Urinary bladder (tissue), 4 donors: Measurements from ENCODE around the gene MIER2. TPM values are rescaled to one million over a fixed set of nuclear protein-coding genes. Genes with fewer than 3 reads are reported as not detected.
"Not testable (repeated sequence)": the region's sequence is repeated elsewhere in the genome, so short reads cannot be mapped to it uniquely, and the experiment has no call there.

Experiments used
- DNase-seq: peaks from one replicate; pipeline ENCODE4 v3.0.0-alpha.2; 2015; ENCODE audit errors: extremely low spot score
- H3K27ac ChIP-seq: one replicate; pipeline ENCODE4 v1.5.1; 2013; ENCODE audit warnings: low read depth, mild to moderate bottlenecking, moderate library complexity
- H3K36me3 ChIP-seq: one replicate; pipeline ENCODE4 v1.6.1; 2013; ENCODE audit warnings: mild to moderate bottlenecking, moderate library complexity; ENCODE audit not compliant: insufficient read depth
- H3K4me1 ChIP-seq: one replicate; pipeline ENCODE4 v1.6.1; 2013; ENCODE audit warnings: mild to moderate bottlenecking, moderate library complexity; ENCODE audit not compliant: insufficient read depth
- H3K4me3 ChIP-seq: one replicate; pipeline ENCODE4 v1.5.1; 2013; ENCODE audit warnings: low read depth, low read length
- WGBS: extraction: QIAGEN DNeasy Blood & Tissue Kit; methylation state at CpG from one replicate; pipeline ENCODE4 v1.1.7; 2013; 5-methylcytosine and 5-hydroxymethylcytosine counted together
- polyA plus RNA-seq: library from polyadenylated mRNA; stranded (reverse); fragments of 200-250 nt; gene quantifications from one replicate; pipeline ENCODE4 v1.2.3, GENCODE V29; 2013
- total RNA-seq: library from RNA; depleted of rRNA; stranded (reverse); fragments of >200 nt; gene quantifications from one replicate; pipeline ENCODE4 v1.2.3, GENCODE V29; 2014
- donor health status: healthy with polysubstance abuse.
- donor health status: healthy.

The MIER2 gene
- total and polyA plus RNA-seq, 2 donors = 16.0 to 30.4 TPM

- no peaks in the 10 kb centered on the region for H3K4me1 ChIP-seq
- DNase-seq = no peak
- no peak overlapping the region for H3K4me3 ChIP-seq
- H3K27ac ChIP-seq = no peak overlapping the region
- WGBS = 80% methylated on average over 11 of the region's 11 CpGs
- H3K36me3 ChIP-seq = no peaks in the 10 kb centered on the region
These were observed 18.1 kb upstream of the MIER2 start for GRCh38 chr19:362683-363082.

DNA sequence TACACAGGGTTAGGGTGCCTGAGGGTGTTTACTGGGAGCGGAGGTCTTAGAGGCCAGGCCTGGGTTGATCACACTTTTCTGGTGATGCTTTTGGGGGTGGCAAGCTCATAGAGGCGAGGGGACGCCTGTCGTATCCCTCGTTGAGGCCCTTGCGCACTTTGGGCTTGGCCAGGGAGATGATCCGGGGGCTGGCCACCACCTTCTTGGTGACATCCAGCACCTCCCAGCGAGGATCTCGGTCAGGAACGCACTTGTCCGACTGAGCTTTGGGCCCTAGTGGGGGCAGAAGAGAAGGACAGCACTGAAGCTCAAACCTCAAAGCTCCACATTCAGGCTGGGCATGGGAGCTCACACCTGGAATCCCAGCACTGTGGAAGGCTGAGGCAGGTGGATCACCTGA, 17.6 kb upstream of the MIER2 start:
- no peaks in the 10 kb centered on the region for H3K36me3 ChIP-seq
- WGBS = 90% methylated on average over 11 of the region's 11 CpGs
- H3K27ac ChIP-seq = no peak overlapping the region
- H3K4me3 ChIP-seq = no peak overlapping the region
- H3K4me1 ChIP-seq = no peaks in the 10 kb centered on the region
- no peak for DNase-seq

- no peak for DNase-seq
- WGBS = 88% methylated on average over 2 of the region's 2 CpGs
- Histone ChIP-seq H3K27ac (no peak overlapping the region), H3K36me3 (no peaks in the 10 kb centered on the region), H3K4me3 (no peak overlapping the region), H3K4me1 (no peaks in the 10 kb centered on the region)
These were observed 15.0 kb upstream of the MIER2 start for GRCh38 chr19:359653-359925.

DNA sequence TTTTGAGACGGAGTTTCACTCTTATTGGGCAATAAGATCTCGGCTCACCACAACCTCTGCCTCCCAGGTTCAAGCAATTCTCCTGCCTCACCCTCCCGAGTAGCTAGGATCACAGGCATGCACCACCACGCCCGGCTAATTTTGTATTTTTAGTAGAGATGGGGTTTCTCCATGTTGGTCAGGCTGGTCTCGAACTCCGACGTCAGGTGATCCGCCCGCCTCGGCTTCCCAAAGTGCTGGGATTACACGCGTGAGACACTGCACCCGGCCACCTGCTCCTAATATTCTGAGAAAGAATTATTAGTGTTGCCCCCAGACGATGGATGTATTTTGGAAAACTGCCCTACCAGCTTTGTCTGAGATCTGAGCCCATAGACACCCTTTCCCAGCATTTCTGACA, 10.9 kb upstream of the MIER2 start:
- H3K4me3 ChIP-seq, DNase-seq, H3K4me1 ChIP-seq, H3K36me3 ChIP-seq, H3K27ac ChIP-seq: not testable (repeated sequence)
- WGBS = 92% methylated on average over 15 of the region's 15 CpGs

- no peak for DNase-seq
- Histone ChIP-seq H3K4me3 (no peak overlapping the region), H3K36me3 (no peaks in the 10 kb centered on the region), H3K4me1 (no peaks in the 10 kb centered on the region), H3K27ac (no peak overlapping the region)
- WGBS = 82% methylated on average over 4 of the region's 4 CpGs
These were observed 10.5 kb upstream of the MIER2 start for GRCh38 chr19:355134-355533.

- Histone ChIP-seq H3K4me3 (no peak overlapping the region), H3K27ac (no peak overlapping the region), H3K4me1 (no peaks in the 10 kb centered on the region), H3K36me3 (no peaks in the 10 kb centered on the region)
- WGBS = 71% methylated on average over 19 of the region's 19 CpGs
- DNase-seq = no peak
These were observed 7.5 kb upstream of the MIER2 start for GRCh38 chr19:351976-352625.

GRCh38 chr19:347946-348861, 3.6 kb upstream of the MIER2 start:
- WGBS = 66% methylated on average over 26 of the region's 26 CpGs
- no peak for DNase-seq
- Histone ChIP-seq H3K36me3 (no peaks in the 10 kb centered on the region), H3K4me3 (no peak overlapping the region), H3K27ac (no peak overlapping the region), H3K4me1 (no peaks in the 10 kb centered on the region)

- no peak overlapping the region for H3K27ac ChIP-seq
- no peak overlapping the region for H3K4me3 ChIP-seq
- no peaks in the 10 kb centered on the region for H3K4me1 ChIP-seq
- no peak for DNase-seq
- H3K36me3 ChIP-seq = no peaks in the 10 kb centered on the region
- WGBS = 56% methylated on average over 23 of the region's 23 CpGs
These were observed 804 bp upstream of the MIER2 start for GRCh38 chr19:345320-345879.

- H3K27ac ChIP-seq = no peak overlapping the region
These were observed 513 bp downstream of the MIER2 start for GRCh38 chr19:343941-344624.

DNA sequence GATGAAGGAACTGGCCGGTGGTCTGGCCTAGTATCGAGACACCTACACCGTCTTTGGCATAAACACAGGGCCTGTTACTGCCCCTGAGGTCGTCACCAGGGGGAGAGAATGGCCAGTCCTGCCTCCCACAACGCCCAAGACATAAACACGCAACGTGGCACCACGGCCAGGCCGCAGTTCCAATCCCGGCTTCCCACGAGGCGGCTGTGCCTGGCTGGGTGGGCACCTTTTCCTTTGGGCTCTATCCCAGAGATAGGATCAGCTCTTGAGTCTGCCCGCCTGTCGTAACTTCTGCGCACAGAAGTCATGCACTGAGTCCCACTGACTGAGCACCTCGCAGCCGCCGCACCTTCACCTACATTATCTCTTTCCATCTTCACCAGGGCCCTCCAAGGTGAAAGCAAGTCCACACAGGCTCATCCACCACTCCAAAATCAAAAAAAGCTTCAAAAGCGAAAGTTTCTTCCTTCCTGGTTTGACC, 1.1 kb downstream of the MIER2 start:
- H3K27ac ChIP-seq = no peak overlapping the region
- no peak for DNase-seq
- 22% methylated on average over 19 of the region's 19 CpGs for WGBS

More at GRCh38 chr19:343941-344624, 513 bp downstream of the MIER2 start:
- Histone ChIP-seq H3K36me3 (no peaks in the 10 kb centered on the region), H3K4me3 (peak overlapping the region; percentile 94), H3K4me1 (no peaks in the 10 kb centered on the region)
- no peak for DNase-seq
- WGBS = under 1% methylated on average over 63 of the region's 70 CpGs

GRCh38 chr19:342801-343421, 1.7 kb downstream of the MIER2 start:
- WGBS = 37% methylated on average over 14 of the region's 14 CpGs
- Histone ChIP-seq H3K36me3 (no peaks in the 10 kb centered on the region), H3K4me1 (no peaks in the 10 kb centered on the region), H3K27ac (no peak overlapping the region), H3K4me3 (peak overlapping the region; percentile 94)
- no peak for DNase-seq

More for the DNA sequence above, 1.1 kb downstream of the MIER2 start:
- Histone ChIP-seq H3K4me1 (no peaks in the 10 kb centered on the region), H3K4me3 (peak overlapping the region; percentile 94), H3K36me3 (no peaks in the 10 kb centered on the region)

DNA sequence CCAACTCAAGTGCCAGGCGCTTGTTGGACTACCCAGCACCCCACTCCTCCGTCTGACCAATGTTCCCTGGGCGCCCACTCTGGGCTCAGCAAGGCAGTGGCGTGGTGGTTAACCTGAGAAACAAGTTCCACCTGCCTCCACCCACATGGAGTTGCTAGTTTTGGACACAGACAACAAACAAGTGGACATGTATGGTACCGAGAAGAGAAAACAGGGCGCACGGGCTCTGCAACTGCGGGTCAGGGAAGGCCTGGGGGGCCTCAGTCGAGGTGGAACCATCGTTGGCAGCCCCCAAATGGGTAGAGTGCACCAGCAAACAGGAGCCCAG, 2.5 kb downstream of the MIER2 start:
- H3K4me3 ChIP-seq = no peak overlapping the region
- 87% methylated on average over 10 of the region's 10 CpGs for WGBS
- no peak for DNase-seq
- H3K4me1 ChIP-seq = no peaks in the 10 kb centered on the region
- H3K27ac ChIP-seq = no peak overlapping the region
- H3K36me3 ChIP-seq = no peaks in the 10 kb centered on the region

DNA sequence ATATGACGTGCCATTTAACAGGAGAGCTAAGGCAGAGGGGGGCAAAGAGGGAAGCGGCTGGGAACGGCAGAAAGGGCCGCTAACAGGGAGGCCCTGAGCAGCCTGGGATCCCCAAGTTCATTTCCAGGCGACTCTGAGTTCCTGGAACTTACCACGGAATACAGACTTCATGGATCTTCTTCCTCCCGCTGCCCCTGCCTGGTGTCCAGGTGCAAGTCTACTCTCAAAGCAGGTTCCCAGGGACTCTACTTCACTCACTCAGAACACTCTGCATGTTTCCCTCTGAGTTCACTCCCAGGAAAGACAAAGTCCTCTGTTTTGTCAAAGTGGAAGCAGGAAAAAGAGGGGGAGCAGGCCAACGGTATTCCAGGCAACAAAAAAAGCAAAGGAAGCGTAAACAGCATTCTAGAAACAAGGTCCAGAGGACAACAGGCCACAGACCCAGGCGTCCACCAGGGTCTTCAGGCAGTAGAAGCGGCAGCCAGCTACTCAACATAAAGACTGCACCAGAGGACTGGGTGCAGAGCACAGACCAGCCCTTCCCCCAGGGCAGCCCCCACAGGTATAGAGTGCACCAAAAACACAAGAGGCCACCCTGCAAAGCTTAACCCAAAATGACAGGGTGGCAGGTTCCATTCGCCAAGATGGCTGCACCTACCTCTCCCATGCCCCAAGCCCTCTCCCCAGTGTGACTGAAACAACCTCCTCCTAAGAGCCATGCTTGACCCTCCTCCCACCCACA, 3.0 kb downstream of the MIER2 start:
- Histone ChIP-seq H3K4me3 (no peak overlapping the region), H3K4me1 (no peaks in the 10 kb centered on the region), H3K27ac (no peak overlapping the region), H3K36me3 (no peaks in the 10 kb centered on the region)
- DNase-seq = no peak
- WGBS = 69% methylated on average over 12 of the region's 12 CpGs
